Pulmonary artery endothelial cell (primary cell): ENCODE results near the gene GCM1. TPM values are rescaled to one million over a fixed set of nuclear protein-coding genes. Genes with fewer than 3 reads are reported as not detected.

ENCODE experiments used
- DNase-seq: peaks from one replicate; pipeline ENCODE4 v3.0.0-alpha.2; 2011; ENCODE audit warnings: low read depth, low spot score
- total RNA-seq: library from RNA; depleted of rRNA; stranded (reverse); fragments of >200 nt; gene quantifications from 2 replicates; pipeline ENCODE4 v1.2.3, GENCODE V29; 2014

Gene GCM1
- total RNA-seq, 1 donor from 2014 or later, result not detected

- no peak for DNase-seq
Measured at GRCh38 chr6:53109612-53110011, 39.0 kb downstream of the GCM1 start.

- DNase-seq, result no peak
Measured at GRCh38 chr6:53107091-53107490, 41.5 kb downstream of the GCM1 start.

GRCh38 chr6:53104916-53105315, 43.7 kb downstream of the GCM1 start:
- no peak for DNase-seq

- DNase-seq, result no peak
Measured at GRCh38 chr6:53103993-53104675, 44.5 kb downstream of the GCM1 start.

GRCh38 chr6:53101006-53101405, 47.6 kb downstream of the GCM1 start:
- DNase-seq, result no peak

- no peak for DNase-seq
Measured at GRCh38 chr6:53100561-53100960, 48.1 kb downstream of the GCM1 start.

- DNase-seq, result no peak
Measured at GRCh38 chr6:53095716-53096115, 52.9 kb downstream of the GCM1 start.

- no peak for DNase-seq
Measured at GRCh38 chr6:53095270-53095669, 53.4 kb downstream of the GCM1 start.

GRCh38 chr6:53090576-53090975, 58.1 kb downstream of the GCM1 start:
- DNase-seq, result no peak

GRCh38 chr6:53089948-53090347, 58.7 kb downstream of the GCM1 start:
- DNase-seq, result no peak

GRCh38 chr6:53086302-53086701, 62.3 kb downstream of the GCM1 start:
- DNase-seq, result no peak

GRCh38 chr6:53080813-53081212, 67.8 kb downstream of the GCM1 start:
- no peak for DNase-seq

Other genes starting within 250 kb of the GCM1 start
- gene GSTA3, start 239.1 kb downstream of the GCM1 start, total RNA-seq, result not detected in 2 replicates
- gene GSTA4, start 153.6 kb downstream of the GCM1 start, total RNA-seq, result 19.7 and 22.1 TPM in 2 replicates
- gene CILK1, start 87.0 kb downstream of the GCM1 start, total RNA-seq, result 4.2 and 9.0 TPM in 2 replicates
- gene FBXO9, start 83.4 kb downstream of the GCM1 start, total RNA-seq, result 17.7 and 26.3 TPM in 2 replicates
- gene ELOVL5, start 200.1 kb upstream of the GCM1 start, total RNA-seq, result 84.2 and 93.4 TPM in 2 replicates